ENCODE measurements around the gene BORCS8.
A peak's percentile ranks its signal among the peaks of the same experiment; 100 is the strongest.

Gene BORCS8

GRCh38 chr19:19213426-19214158 lies 21.6 kb upstream of the BORCS8 start:
- no peak for DNase-seq

- no peak for DNase-seq
Observed at GRCh38 chr19:19212916-19213315, 21.0 kb upstream of the BORCS8 start.

- DNase-seq = no peak
Observed at GRCh38 chr19:19211499-19212420, 19.8 kb upstream of the BORCS8 start, which contains the start of gene NCAN. Gene NCAN (plus strand): TSS chr19:19211958. CDS start chr19:19216954, 4,996 bp downstream.

DNA sequence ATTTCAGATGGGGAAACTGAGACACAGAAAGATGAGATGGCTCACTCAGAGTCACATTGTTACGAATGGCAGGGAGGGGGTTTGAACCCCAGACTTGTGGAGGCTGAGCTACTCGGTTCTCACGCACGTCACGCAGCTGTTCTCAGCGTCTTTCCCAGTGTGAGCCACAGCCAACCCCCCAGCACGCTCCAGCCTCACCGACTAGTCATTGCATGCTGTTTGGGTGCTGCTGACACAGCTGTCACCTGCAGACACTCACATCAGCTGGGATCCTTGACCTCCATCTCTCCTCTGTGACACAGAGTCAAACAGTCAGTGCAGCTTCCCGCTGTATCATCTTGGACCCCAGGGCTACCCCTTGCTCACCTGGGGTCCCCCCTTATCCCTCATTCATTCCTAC lies 17.4 kb upstream of the BORCS8 start:
- no peak for DNase-seq

- no peak for DNase-seq
Observed at GRCh38 chr19:19207637-19208572, 16.0 kb upstream of the BORCS8 start.

DNA sequence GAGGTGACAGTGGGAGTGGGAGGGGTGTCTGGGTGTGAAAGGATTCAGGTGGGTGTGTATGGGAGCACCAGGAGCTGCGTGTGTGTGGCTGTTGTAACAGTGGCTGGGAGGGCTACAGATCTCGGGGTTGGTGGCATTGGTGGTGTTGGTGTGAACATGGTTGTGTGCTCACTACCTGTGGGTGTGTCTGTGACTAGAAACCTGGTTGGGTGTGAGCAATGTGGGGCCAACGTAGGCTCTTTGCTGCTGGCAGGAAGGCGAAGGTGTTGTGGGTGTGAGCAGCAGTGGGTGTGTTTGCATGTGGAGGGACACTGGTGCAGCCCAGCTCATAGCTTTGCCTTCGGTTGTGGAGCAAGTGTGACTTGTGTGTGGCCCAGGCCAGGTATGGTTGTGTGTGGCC lies 15.0 kb upstream of the BORCS8 start:
- no peak for DNase-seq

DNA sequence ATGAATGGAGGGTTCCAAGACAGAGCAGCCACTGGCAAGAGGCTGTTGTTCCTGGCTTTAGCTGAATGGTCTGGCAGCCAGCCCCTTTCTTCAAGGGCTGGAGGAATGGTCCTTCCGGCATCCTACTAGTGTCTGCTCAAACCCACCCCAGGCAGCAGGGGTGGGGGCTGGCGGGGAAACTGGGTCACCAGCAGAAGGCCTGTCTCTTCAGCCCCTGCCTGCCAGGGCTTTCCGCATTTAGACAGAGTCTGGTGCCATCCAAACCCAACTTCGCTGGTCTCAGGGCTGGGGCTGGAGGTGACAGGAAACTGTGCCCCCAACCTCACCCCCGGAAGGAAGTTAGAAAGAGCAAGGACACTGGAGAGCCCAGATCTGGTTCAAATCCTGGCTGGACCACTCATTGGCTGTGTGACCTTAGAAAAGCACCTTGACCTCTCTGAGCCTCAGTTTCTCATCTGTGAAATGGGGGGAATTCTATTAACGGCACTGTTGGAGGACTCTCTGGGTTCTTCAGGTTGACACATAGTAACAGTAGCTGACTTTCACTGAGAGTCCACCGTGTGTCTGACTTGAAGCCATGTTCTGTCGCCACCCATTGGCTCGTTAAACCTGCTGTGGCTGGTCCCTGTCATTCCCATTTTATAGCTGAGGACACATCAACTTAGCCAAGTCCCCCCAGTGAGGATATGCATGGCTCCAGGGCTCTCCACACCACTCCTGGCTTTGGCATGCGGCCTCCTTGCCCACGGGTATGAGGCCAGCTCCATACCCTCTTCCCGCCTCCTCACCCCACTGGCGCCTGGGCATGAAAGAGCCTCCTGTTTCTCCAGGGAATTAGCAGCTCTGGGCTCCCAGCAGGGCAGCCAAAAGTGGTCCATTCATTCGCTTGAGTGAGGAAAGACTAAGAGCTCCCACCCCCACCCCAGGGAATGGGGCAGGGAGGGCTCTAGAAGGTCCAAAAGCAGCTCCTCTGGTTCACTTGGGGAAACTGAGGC lies 13.8 kb upstream of the BORCS8 start:
- DNase-seq = no peak

GRCh38 chr19:19204181-19204580 lies 12.2 kb upstream of the BORCS8 start:
- DNase-seq = no peak

DNA sequence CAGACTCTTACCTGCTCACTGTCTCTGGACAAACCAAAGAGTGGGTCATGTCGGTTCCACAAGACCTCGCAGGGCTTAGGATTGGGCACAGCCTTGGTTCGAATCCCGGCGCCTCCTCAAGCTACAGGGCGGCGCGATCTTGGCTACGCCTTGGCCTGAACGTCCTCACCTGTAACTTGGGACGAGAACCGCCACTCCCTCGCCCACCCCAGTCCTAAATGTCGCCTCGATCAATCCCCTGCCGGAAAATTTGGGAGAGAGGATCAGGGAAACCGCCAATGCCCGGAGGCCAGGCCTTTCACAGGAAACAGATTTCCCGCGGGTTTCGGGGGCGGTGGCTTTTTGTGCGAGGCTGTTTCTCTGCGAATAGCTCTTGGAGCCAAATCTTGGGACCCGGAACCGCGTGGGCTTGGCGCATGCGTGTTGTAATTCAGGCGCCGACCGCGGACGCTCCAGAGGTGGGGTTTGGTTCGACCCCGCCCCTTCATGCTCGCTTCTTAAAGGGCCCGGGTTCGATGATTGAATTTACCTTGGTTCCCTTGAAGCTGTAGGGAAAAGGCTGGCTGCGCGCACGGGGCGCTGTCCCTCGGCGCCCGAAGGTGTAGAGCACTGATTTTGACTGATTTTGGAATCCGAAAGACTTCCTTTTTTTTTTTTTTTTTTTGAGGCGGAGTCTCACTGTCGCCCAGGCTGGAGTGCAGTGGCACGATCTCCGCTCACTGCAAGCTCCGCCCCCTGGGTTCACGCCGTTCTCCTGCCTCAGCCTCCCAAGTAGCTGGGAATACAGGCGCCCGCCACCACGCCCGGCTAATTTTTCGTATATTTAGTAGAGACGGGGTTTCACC lies 11.3 kb upstream of the BORCS8 start, which contains the start of gene NR2C2AP:
Gene NR2C2AP, minus strand, starts transcription at position 403 of the 845 bp plus-strand sequence. Its CDS starts 354 bp downstream, at position 49.
- peak; percentile 91 for DNase-seq

DNA sequence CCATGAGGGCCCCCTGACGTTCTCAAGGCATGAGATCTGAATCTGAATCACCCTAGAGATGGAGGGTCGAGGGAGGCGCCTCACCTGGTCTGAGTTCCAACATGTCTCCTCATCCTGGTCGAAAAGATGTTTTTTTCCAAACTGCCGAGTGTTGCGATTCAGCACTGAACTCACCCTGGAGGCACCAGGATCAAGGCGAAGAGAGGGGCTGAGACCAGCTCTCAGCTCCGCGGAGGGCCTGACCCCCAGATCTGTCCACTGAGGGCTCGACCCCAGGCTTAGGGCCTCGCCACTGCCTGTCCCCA lies 10.7 kb upstream of the BORCS8 start:
- DNase-seq = no peak

DNA sequence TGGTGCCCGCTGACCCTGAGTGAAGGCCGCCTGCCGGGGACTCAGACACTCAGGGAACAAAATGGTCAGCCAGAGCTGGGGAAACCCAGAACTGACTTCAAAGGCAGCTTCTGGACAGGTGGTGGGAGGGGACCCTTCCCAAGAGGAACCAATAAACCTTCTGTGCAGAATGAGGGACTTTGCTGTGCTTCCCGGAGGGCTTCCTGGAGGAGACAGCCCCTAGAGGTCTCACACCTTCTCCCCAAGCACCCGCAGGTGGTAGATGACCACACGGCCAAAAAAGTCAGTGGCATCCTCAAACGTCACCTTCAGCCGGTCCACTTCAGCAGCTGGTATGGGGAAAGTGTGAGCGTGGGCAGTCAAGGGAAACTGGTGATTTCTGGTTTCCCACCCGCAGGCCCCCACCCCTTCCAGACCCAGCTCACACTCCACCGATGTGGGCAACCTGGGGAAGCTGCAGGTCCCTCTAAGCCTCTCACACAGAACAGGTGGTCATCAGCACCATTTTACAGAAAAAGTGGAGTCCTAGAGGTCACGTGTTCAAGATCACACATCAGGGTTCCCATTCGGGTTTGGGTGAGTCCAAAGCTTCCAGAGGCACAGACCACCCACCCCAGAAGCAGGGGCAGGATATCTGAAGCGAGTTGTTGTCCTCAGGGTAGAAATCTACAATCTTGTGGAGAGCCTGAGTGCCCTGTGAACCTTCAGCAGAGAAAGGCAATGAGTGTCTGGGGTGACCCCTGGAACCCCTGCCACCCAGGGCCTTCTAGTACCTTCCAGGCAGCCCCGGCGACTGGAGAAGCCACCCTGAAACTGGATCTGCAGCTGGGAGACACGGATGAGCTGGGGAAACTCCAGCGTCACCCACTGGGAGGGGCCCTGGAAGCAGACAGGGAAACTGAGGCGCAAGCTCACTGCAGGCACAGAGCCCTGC lies 10.0 kb upstream of the BORCS8 start:
- DNase-seq = no peak

- no peak for DNase-seq
Observed at GRCh38 chr19:19193926-19194325, 2.0 kb upstream of the BORCS8 start.

- no peak for DNase-seq
Observed at GRCh38 chr19:19192910-19193423, 1.0 kb upstream of the BORCS8 start.

GRCh38 chr19:19191768-19192077 lies 229 bp downstream of the BORCS8 start:
- no peak for DNase-seq

GRCh38 chr19:19186742-19187141 lies 5.2 kb downstream of the BORCS8 start:
- DNase-seq = no peak

- peak; percentile 58 for DNase-seq
Observed at GRCh38 chr19:19185853-19186740, 5.9 kb downstream of the BORCS8 start.

DNA sequence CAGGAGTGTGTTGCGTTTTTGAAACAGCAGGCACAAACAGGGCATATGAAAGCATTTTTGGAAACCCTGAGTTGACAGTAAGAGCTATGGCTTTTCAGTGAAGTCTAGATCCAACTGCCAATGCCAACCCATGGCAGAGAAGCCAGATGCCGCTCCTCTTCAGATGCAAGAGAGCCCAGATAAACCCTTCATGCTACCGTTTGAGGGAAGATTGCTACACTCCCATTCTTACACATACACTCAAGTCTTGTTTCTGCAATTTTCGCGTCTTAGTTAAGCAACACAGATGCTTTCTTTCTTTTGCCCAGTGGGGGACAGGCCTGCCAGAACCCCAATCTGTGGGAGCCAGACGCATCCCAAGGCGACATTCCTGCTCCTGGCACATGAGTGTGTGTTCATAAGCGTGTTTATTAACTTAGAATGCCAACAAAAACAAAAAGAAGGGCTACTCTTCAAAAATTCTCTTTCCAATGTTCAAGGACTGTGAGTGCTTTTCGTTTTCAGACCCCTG lies 10.4 kb downstream of the BORCS8 start:
- no peak for DNase-seq

All from activated T-cell treated with anti-CD3 and anti-CD28 coated beads, Interleukin-2, amount 50 U/mL, for 1 hour (primary cell).